SU-DHL-6 (cell line): Measurements from ENCODE around the gene PPCDC.
A peak's percentile ranks its signal among the peaks of the same experiment; 100 is the strongest.
"Not testable (repeated sequence)": the region's sequence is repeated elsewhere in the genome, so short reads cannot be mapped to it uniquely, and the experiment has no call there.

Experiments used
- H2AFZ ChIP-seq: fragments of 200-600 bp; sonication (generic); 2 replicates; pipeline ENCODE4 v1.6.1; 2014; ENCODE audit warnings: low read depth, mild to moderate bottlenecking, moderate library complexity, mixed read lengths, antibody characterized with exemption, low read length; ENCODE audit not compliant: severe bottlenecking
- H3F3A ChIP-seq: fragments of 200-600 bp; shearing (Covaris generic); 2 replicates; pipeline ENCODE4 v1.6.0; 2016; ENCODE audit warnings: antibody characterized with exemption, mild to moderate bottlenecking; ENCODE audit not compliant: insufficient read depth
- H3K27ac ChIP-seq: fragments of 200-600 bp; sonication (generic); 2 replicates; pipeline ENCODE4 v1.5.1; 2016; ENCODE audit warnings: low read depth, mild to moderate bottlenecking, low read length, moderate library complexity, mixed read lengths
- H3K27me3 ChIP-seq: fragments of 200-600 bp; sonication (generic), shearing (Covaris generic); 2 replicates; pipeline ENCODE4 v1.6.0; 2014; ENCODE audit warnings: mild to moderate bottlenecking, low read length
- H3K36me3 ChIP-seq: fragments of 200-600 bp; sonication (generic); 2 replicates; pipeline ENCODE4 v1.6.1; 2014; ENCODE audit warnings: mild to moderate bottlenecking, low read length, mixed read lengths
- H3K4me2 ChIP-seq: fragments of 300-600, 200-600 bp; shearing (Covaris generic), sonication (generic); 2 replicates; pipeline ENCODE4 v1.6.0; 2014; ENCODE audit warnings: low read length, low read depth, mild to moderate bottlenecking; ENCODE audit not compliant: poor library complexity, severe bottlenecking
- H3K4me3 ChIP-seq: fragments of 200-600 bp; sonication (generic); 2 replicates; pipeline ENCODE4 v1.5.1; 2014; ENCODE audit warnings: antibody characterized with exemption, low read length, mild to moderate bottlenecking, mixed read lengths; ENCODE audit not compliant: insufficient read depth, poor library complexity, severe bottlenecking
- H3K79me2 ChIP-seq: fragments of 200-600 bp; sonication (generic); 2 replicates; pipeline ENCODE4 v1.6.1; 2014; ENCODE audit warnings: mild to moderate bottlenecking, low read length, moderate library complexity; ENCODE audit not compliant: insufficient read depth
- H3K9ac ChIP-seq: fragments of 200-600 bp; sonication (generic); 2 replicates; pipeline ENCODE4 v1.7.0; 2014; ENCODE audit warnings: mild to moderate bottlenecking, low read length
- H3K9me2 ChIP-seq: fragments of 200-600 bp; sonication (generic); replicated peaks from 2 replicates; pipeline ENCODE4 v1.6.1; 2014; ENCODE audit warnings: low read length; ENCODE audit not compliant: insufficient read depth
- H3K9me3 ChIP-seq: fragments of 200-600 bp; sonication (generic); 2 replicates; pipeline ENCODE4 v1.6.1; 2014; ENCODE audit warnings: low read length, mixed read lengths; ENCODE audit not compliant: insufficient read depth
- H4K20me1 ChIP-seq: fragments of 200-600 bp; sonication (generic); 2 replicates; pipeline ENCODE4 v1.6.1; 2014; ENCODE audit warnings: low read depth, mild to moderate bottlenecking, antibody characterized with exemption, low read length, moderate library complexity, mixed read lengths
- CTCF ChIP-seq: fragments of 200-600 bp; sonication (generic); IDR thresholded peaks from one replicate; pipeline ENCODE4 v1.5.1; 2017; ENCODE audit warnings: antibody characterized with exemption, mild to moderate bottlenecking, low read length, moderate library complexity; ENCODE audit not compliant: insufficient read depth, poor library complexity, severe bottlenecking
- EZH2phosphoT487 ChIP-seq: fragments of 200-600 bp; sonication (generic), shearing (Covaris generic); conservative IDR thresholded peaks from 2 replicates; pipeline ENCODE4 v1.6.1; 2018; ENCODE audit warnings: mild to moderate bottlenecking, antibody characterized with exemption, low read length, moderate library complexity, mixed read lengths

PPCDC gene

GRCh38 chr15:75089456-75090387 is 66.3 kb downstream of the PPCDC start:
- no peak overlapping the region for H2AFZ ChIP-seq
- no peaks in the 10 kb centered on the region for H3K36me3 ChIP-seq
- no peaks in the 10 kb centered on the region for H3K9me3 ChIP-seq
- H3K9ac ChIP-seq = no peak overlapping the region
- H4K20me1 ChIP-seq = no peaks in the 10 kb centered on the region
- no peak for TF ChIP-seq CTCF
- H3F3A ChIP-seq = no peaks in the 10 kb centered on the region
- no peaks in the 10 kb centered on the region for H3K27me3 ChIP-seq
- no peak overlapping the region for H3K4me3 ChIP-seq
- no peaks in the 10 kb centered on the region for H3K79me2 ChIP-seq
- H3K27ac ChIP-seq = no peak overlapping the region
- no peak overlapping the region for H3K4me2 ChIP-seq
- H3K9me2 ChIP-seq = no peaks in the 10 kb centered on the region

GRCh38 chr15:75090388-75090734 is 67.0 kb downstream of the PPCDC start:
- Histone ChIP-seq H2AFZ (no peak overlapping the region), H3F3A (no peaks in the 10 kb centered on the region), H3K36me3 (no peaks in the 10 kb centered on the region), H3K27me3 (no peaks in the 10 kb centered on the region), H3K9ac (no peak overlapping the region), H3K9me3 (no peaks in the 10 kb centered on the region), H3K9me2 (no peaks in the 10 kb centered on the region), H3K4me3 (no peak overlapping the region), H4K20me1 (no peaks in the 10 kb centered on the region), H3K27ac (no peak overlapping the region), H3K79me2 (no peaks in the 10 kb centered on the region), H3K4me2 (no peak overlapping the region)
- TF ChIP-seq EZH2phosphoT487 = no peak
- TF ChIP-seq CTCF = no peak

GRCh38 chr15:75091814-75092213 is 68.4 kb downstream of the PPCDC start:
- Histone ChIP-seq H3K79me2 (no peaks in the 10 kb centered on the region), H3K9me2 (no peaks in the 10 kb centered on the region), H2AFZ (no peak overlapping the region), H3K4me2 (no peak overlapping the region), H3K9ac (no peak overlapping the region), H3K27ac (no peak overlapping the region), H3F3A (no peaks in the 10 kb centered on the region), H3K4me3 (no peak overlapping the region), H3K36me3 (no peaks in the 10 kb centered on the region), H4K20me1 (no peaks in the 10 kb centered on the region), H3K27me3 (no peaks in the 10 kb centered on the region), H3K9me3 (no peaks in the 10 kb centered on the region)
- no peak for TF ChIP-seq EZH2phosphoT487

- not testable (repeated sequence) for H2AFZ ChIP-seq, H3F3A ChIP-seq, H3K36me3 ChIP-seq, H3K27me3 ChIP-seq, H3K9ac ChIP-seq, H3K9me2 ChIP-seq, H4K20me1 ChIP-seq, H3K79me2 ChIP-seq, H3K9me3 ChIP-seq
- H3K4me3 ChIP-seq = peak overlapping the region; percentile 12
- H3K27ac ChIP-seq = peak overlapping the region; percentile 40
- H3K4me2 ChIP-seq = peak overlapping the region; percentile 44
Measured at GRCh38 chr15:75094961-75095478, 71.6 kb downstream of the PPCDC start.
